ENCODE measurements around the gene SCAMP5.

The SCAMP5 gene

DNA sequence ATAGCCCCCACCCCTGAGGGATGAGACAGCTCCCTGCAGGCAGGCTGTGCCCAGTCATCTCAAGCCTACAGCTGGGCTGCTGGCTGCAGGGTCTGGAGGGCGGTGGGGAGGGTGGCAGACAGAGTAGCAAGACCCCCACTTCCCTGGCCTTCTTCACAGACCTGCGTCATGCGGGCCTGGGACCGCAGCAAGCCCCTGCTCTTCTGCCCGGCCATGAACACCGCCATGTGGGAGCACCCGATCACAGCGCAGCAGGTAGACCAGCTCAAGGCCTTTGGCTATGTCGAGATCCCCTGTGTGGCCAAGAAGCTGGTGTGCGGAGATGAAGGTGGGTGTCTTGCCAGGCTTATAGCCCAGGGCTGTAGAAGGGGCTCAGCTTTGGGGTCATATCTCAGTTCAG, 53.0 kb downstream of the SCAMP5 start:
- no peak for DNase-seq (ENCODE audit: low read depth in 2 of 2)

DNA sequence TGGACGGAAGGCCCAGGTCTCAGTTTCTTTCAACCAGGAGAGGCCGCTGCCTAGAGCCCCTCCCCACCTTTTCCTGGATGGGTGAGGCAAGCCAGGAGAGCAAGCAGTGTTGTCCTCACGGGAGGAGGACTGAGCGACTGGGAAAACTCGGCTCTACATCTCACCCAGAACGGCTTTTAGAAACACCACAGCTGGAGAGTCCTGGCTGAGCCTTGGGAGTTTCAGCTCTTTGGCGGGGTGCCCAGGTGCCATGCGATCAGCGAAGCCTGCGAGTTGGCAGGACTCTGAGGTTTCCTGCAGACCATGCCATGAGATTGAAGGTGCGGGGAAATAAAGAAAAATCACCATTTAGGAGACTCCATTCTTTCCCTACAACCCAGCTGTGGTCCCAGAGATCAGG, 54.0 kb downstream of the SCAMP5 start:
- no peak for DNase-seq (ENCODE audit: low read depth in 2 of 2)

DNA sequence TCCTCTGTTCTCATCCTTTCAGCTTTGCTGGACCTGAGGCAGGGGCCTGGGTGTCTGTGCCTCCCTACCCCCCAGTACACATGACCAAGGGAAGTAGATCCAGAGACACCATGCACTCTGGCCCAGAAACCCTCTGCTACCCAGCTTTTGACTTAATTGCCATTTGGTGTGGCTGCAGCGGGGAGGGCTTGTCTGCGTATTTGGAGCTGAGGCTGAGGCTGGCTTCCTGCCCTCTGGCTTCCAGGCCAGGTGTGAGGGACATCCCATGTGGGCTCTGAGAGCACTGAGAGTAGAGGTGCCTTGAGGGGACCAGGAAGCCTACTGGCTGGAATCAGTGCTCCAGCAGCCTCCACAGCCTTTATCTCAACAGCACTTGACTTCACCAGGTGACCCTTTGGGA, 54.9 kb downstream of the SCAMP5 start:
- DNase-seq (ENCODE audit: low read depth in 2 of 2) = no peak

DNA sequence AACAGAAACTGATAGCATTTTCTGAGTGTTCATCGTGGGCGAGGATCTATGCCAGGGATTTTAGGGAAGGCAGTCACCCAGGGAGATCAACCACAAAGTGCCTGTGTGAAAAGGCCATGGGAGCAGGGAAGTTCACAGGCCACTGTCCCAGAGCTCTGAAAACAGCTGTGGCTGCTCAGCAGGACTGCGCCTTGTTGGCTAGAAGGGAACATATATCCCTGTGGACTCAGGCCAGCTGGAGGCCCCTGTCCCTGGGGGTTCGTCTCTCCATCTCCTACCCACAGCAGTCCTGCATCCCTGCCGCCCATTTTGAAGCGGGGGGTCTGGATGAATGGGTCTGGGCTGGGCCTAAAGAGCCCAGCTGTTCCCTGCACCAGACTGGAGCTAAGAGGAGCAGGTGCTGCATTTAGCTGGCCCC, 55.8 kb downstream of the SCAMP5 start:
- no peak for DNase-seq (ENCODE audit: low read depth in 2 of 2)

DNA sequence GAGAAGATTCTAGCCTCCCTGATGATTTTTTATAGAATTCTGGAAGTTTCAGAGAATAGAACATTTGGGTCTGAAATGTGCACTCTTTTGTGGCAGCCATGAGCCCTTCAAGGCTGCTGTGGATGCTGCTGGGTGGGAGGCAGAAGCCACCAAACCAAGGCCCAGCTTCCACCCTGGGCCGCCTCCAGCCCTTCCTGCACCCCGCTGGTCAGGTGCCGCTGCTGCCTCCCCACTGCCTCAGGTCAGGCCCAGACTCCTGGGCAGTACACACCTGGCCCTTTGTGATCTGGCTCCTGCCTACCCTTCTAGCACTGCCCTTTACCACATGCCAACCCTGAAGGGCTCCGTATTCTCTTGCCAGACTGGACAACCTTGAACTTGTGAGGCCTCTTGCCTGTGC, 56.3 kb downstream of the SCAMP5 start:
- no peak for DNase-seq (ENCODE audit: low read depth in 2 of 2)

DNA sequence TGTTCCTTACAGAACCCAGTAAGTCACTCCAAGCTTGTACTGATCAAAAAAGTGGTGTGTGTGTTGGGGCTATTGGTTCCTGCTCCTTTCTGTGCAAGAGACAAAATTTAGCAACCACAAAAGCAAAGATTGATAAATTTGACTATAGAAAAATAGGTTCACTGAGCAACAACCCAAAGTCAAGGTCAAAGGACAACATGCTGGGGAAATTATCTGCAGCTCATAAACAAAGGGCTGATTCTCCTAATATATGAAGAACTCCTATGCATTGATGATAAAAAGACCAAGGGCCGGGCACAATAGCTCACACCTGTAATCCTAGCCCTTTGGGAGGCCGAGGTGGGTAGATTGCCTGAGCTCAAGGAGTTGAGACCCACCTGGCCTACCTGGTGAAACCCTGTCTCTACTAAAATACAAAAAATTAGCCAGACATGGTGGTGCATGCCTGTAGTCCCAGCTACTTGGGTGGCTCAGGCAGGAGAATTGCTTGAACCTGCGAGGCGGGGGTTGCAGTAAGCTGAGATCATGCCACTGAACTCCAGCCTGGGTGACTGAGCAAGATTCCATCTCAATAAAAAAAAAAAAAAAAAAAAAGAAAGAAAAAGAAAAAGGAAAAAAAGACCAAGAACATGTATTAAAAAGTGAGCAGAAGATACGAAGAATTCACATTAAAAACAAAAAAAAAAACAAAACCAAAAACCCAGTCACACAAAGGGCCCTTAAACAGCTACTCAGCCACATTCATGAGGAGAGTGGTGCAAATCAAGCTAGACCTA, 57.8 kb downstream of the SCAMP5 start:
- no peak for DNase-seq (ENCODE audit: low read depth in 2 of 2)

DNA sequence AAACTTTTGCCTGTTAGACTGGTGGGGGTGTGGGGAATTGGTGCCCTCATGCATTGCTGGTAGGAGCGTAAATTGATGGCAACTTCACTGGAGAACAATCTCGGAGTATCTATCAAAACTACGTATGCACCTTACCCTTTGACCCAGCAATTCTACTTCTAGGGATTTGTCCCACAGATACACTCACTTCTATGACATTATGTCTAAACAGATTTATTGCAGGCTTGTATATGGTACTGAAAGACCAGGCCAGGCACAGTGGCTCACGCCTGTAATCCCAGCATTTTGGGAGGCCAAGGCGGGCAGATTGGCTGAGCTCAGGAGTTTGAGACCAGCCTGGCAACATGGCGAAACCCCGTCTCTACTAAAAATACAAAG, 58.4 kb downstream of the SCAMP5 start:
- DNase-seq (ENCODE audit: low read depth in 2 of 2) = no peak

DNA sequence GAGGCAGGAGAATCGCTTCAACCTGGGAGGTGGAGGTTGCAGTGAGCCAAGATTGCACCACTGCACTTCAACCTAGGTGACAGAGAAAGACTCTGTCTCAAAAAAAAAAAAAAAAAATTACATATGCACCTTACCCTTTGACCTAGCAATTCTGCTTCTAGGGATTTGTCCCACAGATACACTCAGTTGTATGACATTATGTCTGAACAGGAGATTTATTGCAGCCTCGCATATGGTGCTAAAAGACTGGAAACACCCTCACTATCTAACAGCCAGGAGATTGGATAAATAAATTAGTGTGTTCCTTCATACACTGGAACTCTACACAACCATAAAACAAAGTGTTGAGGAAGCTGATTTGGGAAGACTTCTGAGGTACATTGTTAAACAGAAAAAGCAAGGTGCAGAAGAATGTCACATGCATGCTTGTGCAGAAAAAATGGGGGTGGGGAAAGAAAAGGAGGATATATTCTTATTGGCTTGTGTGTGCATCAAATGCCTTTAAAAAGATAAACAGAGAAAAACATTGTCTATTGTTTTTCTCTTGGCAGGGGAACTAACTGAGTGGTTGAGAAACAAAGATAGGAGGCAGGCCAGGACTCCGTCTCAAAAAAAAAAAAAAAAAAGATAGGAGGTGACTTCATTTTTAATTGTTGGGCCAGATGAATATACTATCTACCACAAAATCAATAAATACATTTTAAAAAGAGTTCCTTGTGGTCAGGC, 59.0 kb downstream of the SCAMP5 start:
- no peak for DNase-seq (ENCODE audit: low read depth in 2 of 2)

DNA sequence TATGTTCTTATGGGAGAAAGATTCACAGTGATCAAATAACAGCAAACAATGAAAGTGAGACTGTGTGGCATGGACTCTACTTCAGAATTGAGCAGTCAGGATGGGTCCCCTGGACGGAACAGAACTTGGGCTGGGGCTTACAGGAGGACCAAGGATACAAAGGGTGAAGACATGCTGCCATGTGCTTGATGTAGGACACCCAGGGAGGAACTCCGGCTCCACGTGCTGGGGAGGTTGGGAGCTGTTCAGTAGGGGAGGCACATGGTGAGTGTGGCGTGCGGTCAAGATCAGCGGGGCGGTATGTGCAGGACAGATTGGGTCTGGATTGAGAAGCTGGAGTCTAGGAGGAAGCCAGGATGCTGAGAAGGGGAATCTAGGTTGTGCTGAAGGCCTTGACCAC, 60.7 kb downstream of the SCAMP5 start:
- DNase-seq (ENCODE audit: low read depth in 2 of 2) = no peak

DNA sequence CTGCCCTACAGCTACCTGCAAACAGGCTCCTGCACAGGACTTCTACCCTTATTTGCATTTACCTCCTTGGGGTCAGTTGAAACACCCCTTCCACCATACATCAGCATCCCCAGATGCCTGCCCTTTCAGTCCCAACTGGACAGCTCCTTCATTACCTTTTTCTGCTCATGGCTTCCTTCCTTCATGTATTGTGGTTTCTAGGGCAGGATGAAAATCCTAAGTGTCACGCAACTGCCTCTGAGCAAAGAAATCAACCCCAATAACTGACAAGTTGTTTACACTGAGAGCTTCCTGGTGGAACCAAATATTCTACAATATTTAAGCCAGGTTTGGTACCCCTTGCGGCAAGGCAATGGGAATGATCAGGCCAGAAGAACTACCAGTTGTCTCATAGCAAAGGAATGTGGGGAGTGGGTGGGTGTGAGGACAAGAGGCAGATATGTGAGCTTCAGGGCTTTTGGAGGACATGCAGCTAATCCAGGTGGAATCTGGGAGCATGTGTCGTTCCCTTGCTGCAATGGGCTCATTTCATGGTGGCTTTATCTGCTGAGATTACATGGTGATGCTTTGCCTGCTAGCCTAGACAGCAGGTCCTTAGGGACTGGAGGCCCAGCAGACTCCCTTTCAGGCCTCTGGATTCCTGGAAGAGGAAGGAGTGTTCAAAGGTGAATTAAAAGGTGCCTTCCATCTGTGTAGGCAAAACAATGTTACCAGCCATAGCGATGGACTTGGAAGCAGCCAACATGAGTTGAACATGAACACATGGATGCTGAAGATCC, 63.0 kb downstream of the SCAMP5 start:
- no peak for DNase-seq (ENCODE audit: low read depth in 2 of 2)

DNA sequence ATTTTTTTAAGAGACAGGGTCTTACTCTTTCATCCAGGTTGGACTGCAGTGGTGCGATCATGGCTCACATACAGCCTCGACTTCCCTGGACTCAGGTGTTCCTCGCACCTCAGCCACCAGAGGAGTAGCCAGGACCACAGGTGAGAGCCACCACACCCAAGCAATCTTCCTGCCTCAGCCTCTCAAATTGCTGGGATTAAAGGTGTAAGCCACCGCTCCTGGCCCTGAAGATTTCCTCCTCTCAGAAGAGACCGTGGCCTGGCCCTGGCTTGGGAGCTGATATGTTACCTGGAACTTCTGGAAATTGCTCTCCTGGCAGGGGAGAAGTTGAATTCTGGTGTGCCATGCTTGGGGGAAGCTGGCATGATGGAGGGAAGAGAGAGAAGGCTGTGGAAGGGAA, 64.2 kb downstream of the SCAMP5 start:
- no peak for DNase-seq (ENCODE audit: low read depth in 2 of 2)

DNA sequence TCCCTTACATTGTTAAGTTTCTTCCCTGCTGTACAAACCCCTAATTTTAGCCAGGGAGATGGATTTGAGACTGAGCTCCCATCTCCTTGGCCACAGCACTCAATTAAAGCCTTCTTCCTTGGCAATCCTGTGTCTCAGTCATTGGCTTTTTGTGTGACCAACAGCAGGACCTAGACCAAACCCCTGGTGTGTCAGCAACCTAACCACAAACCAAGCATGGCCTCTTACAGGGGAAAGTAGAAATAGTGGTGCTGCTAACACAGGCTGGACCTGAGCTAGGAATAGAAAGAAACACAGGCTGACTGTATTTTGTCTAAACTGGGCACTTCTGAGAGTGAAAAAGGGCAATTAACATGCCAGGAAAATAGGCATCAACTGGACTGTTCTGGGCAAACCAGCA, 65.9 kb downstream of the SCAMP5 start:
- DNase-seq (ENCODE audit: low read depth in 2 of 2) = no peak

DNA sequence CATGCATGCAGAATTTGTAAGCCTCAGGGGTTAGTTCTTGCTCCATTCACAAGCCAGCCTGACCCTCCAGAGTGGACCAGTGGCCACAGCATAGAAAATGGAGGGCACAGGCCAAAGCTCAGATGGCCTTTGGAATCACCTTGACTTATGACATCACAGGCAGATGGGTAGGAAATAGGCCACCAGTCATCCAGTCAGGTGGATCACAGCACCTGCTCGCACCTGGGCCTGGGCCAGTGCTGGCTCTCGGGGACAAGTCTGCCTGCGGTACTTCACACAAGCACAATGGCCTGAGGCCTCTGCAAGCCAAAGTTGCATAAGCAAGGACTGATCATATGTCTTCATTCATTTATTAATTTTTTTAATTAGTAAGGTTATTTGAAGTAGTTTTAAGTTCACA, 67.3 kb downstream of the SCAMP5 start:
- no peak for DNase-seq (ENCODE audit: low read depth in 2 of 2)

DNA sequence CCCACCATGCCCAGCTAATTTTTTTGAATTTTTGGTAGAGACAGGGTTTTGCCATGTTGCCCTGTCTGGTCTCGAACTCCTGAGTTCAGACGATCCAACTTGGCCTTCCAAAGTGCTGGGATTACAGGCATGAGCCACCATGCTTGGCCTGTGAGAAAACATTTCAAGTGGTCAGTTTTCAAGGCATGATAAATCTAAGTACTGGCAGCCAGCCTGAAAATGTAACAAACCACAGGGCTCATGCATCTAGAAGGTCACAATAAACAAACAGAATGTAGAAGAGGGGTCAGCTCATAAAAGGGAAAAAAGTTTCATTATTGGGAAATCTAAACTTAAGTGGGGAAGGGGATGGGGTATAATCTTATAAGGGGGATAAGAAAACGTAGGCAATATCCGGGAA, 68.0 kb downstream of the SCAMP5 start:
- no peak for DNase-seq (ENCODE audit: low read depth in 2 of 2)

DNA sequence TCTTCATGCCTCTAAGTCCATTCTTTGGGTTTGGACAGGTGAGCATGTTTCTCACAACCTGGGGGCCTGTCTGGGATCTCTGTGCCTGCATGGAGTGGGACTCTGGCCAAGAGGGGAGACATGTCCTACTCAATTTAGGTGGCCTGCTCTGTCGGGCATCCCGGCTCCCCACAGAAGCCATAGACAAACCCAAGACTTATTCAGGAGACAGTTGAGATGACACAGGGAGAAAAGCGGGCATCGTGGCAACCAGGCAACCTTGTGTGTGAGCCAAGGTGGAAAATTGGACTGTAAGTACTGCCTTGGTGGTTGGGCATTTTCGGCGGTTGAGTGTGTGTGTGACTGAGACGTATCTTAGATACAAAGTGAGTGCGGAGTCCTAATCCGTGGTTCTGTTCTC, 68.5 kb downstream of the SCAMP5 start:
- no peak for DNase-seq (ENCODE audit: low read depth in 2 of 2)

DNA sequence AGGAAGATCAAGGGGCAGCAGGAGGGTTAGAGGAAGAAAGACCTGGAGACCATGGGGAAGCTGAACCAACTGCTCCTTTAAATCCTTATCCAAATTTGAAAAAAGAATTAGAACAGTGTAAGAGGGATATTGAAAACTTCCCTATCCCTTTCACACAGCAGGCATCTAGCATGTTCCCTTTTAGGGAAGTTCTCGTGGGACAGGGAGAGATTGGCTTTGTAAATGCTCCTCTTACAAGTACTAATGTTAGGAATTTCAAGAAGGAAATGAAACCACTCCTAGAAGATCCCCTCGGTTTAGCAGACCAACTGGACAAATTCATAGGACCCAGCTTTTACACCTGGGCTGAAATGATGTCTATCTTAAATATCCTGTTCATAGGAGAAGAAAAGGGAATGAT, 69.5 kb downstream of the SCAMP5 start:
- DNase-seq (ENCODE audit: low read depth in 2 of 2) = no peak

DNA sequence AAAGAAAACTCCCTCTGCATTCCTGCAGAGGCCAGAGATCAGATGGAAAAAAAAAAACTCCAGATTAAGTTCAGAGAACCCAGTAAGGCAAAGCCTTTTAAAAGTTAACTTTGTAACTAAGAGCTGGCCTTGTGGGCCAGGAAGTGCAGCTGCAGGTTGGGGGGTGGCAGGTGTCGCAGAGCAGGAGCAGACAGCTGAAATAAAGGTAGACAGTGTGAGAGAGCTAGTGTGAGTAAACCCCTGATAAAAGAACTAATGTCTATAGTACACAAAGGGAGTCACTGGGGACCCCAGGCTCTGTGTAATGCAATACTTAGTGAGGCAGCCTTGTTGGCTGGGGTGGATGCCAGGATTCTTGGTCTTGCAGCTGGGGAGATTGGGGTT, 70.1 kb downstream of the SCAMP5 start:
- no peak for DNase-seq (ENCODE audit: low read depth in 2 of 2)

DNA sequence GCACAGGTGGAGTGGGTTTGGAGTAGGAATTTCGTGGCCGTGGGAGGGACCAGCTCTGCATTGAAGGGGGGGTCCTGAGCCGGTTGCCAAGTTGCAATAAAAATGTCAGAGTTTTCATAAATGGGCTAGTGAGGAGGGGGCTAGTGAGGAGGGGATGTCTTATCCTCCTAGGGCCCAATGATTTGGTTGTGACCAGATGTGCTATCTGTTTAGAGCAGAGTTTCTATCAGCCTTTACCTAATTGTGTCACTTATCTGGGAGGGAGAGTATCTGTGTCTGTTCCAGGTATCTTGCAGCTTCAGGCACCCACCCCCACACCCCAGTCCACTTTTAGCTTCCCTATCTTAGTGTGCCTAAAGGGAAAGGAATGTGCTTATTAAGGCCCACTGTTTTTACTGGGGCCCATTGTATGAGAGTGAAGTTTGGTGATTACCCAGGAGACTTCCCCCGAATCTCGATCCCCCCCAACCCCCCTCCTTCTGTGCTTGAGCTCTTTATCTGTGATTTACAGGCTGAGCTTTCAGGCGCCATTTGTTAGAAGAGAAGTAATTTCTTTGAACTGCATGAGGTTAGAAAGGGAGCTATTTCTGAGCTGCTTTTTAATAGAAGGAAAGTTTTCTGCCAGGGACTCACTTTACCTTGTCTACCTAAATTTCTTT, 70.6 kb downstream of the SCAMP5 start:
- no peak for DNase-seq (ENCODE audit: low read depth in 2 of 2)

DNA sequence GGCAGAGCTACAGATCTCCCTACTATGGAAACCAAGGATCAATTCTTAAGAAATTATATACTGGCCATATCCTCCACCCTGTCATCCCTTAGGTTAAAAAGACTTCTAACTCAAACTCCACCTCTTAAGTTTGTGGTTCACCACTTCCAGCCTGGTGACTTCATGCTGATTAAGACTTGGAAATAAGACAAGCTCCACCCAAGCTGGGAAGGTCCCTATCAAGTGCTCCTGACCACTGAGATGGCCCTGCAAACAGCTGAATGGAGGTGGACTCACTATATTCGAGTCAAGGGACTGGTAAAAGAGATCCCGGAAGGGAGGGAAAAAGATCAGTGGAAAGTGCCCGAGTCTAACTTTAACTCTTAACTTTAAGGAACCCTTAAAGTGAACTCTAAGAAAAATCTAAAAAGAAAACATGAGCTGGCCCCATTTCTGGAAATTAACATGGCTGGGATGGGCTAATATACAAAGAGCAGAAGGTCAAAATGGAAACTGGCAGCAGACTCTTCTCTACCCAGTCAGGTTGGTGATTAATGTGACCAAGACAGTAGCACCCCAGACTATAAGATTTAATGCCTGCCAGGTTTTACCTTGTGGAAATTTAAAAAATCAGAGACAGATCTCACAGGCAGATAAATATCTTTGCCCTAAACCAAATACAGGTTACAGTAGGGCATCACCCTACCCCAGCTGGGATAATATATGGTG, 71.9 kb downstream of the SCAMP5 start:
- no peak for DNase-seq (ENCODE audit: low read depth in 2 of 2)

DNA sequence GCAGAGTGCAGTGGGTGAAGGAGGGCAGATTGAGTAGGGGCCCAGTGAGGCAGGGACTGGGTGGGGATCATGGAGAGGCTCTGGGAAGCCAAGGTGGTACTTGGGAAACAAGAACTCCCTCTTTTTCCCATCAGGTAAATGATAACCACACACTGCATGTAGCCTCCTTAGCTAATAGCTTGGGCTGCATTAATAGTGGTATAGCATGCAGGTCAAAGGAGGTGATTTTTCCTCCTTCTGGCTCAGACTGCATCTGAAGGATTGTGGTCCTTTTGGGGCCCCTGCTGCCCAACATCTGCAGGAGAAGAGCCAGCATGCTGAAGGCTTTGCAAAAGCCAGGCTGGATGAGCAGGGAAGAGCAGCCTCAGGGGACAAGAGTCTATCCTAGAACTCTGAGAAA, 73.4 kb downstream of the SCAMP5 start:
- DNase-seq (ENCODE audit: low read depth in 2 of 2) = no peak

DNA sequence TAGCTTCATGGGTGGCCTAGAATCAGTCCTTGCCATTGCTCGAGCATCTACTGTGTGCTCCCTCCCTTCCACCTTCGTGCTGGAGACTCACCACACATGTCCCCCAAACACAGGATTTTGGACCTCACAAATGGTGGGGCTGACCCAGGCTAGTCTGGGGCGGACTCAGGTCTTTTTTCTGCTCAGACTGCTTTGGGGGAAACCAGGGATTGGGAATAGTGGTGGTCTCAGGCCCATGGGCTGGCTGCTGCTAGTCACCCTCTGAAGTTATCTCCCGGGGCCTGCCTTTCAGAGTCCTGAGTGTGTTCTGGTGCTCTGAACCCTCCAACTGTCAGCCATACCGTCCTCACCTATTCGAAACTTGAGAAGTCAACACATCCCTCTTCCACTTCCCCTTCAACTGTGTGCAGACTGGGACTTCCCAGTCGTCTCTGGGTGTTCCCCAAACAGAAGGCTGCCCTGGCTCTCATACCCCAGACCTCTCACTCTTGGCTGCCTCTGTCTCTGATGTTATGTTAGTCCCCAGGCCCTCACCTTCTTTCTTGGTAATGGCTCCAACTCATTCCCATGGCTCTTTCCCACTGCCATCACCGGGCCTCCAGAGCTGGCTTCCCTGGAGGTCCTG, 74.0 kb downstream of the SCAMP5 start:
- no peak for DNase-seq (ENCODE audit: low read depth in 2 of 2)

Measured in stimulated activated CD8-positive, alpha-beta memory T cell treated with anti-CD3 and anti-CD28 coated beads, Interleukin-15, amount 100 ng/mL, for 4 hours (primary cell).